Adrenal gland (tissue), 12 donors: ENCODE measurements around the gene SEC16B. TPM values are rescaled to one million over a fixed set of nuclear protein-coding genes. Genes with fewer than 3 reads are reported as not detected.

ENCODE experiments used
- DNase-seq, 7 donors: peaks; one replicate each; pipeline ENCODE4 v3.0.0-alpha.2; 2019 to 2020
- H3K27ac ChIP-seq, 5 donors: fragments of 200-600 bp; sonication (generic) in 4 of 5; 1 replicate in 3 of 5; 2 replicates in 2 of 5; pipeline versions ENCODE4 v1.5.1 to v1.8.0; 2016 to 2020; ENCODE audit warnings: mild to moderate bottlenecking in 1 of 5
- H3K27me3 ChIP-seq: fragments of 200-600 bp; 2 replicates; pipeline ENCODE4 v1.8.0; 2021
- H3K36me3 ChIP-seq, 2 donors: fragments of 200-600 bp; replicated peaks in 1 of 2; 1 replicate in 1 of 2; 2 replicates in 1 of 2; pipeline versions ENCODE4 v1.5.1 to v1.8.0; 2018 to 2022
- H3K4me1 ChIP-seq, 2 donors: fragments of 200-600 bp; replicated peaks in 1 of 2; 1 replicate in 1 of 2; 2 replicates in 1 of 2; pipeline versions ENCODE4 v1.5.1 to v1.8.0; 2018 to 2021
- H3K4me3 ChIP-seq, 4 donors: fragments of 200-600 bp; sonication (generic) in 3 of 4; one replicate each; pipeline ENCODE4 v1.5.1; 2016 to 2018
- H3K9me3 ChIP-seq, 3 donors: fragments of 200-600 bp; sonication (generic) in 1 of 3; replicated peaks in 1 of 3; 1 replicate in 2 of 3; 2 replicates in 1 of 3; pipeline versions ENCODE4 v1.5.1 to v1.8.0; 2016 to 2021
- POLR2A ChIP-seq, 2 donors: fragments of 450-650 bp; IDR thresholded peaks; one replicate each; pipeline ENCODE4 v1.6.1; 2017; ENCODE audit warnings: antibody characterized with exemption in 2 of 2, mild to moderate bottlenecking in 2 of 2, moderate library complexity in 1 of 2
- WGBS, 4 donors: extraction: QIAGEN DNeasy Blood & Tissue Kit in 2 of 4; methylation state at CpG; one replicate each; pipeline versions ENCODE4 v1.1.5 to v1.1.7; 2013 to 2017; 5-methylcytosine and 5-hydroxymethylcytosine counted together
- intact Hi-C, 2 donors: fragments of 100-400 bp; cut with DNase I; formaldehyde crosslinking; loops; one replicate each; pipeline versions ENCODE4 v1.14.1 to v1.15.0; 2022 to 2023
- polyA plus RNA-seq, 3 donors: library from polyadenylated mRNA; stranded (reverse); fragments of 200-250 nt in 2 of 3; fragments of 350-450 nt in 1 of 3; fragmentation: Illumina TruSeq in 1 of 3; extraction: RNeasy Lipid Tissue Mini Kit (QIAGEN cat#74804) in 1 of 3; gene quantifications; one replicate each; pipeline ENCODE4 v1.2.3, GENCODE V29; 2013 to 2014
- total RNA-seq, 9 donors: library from RNA; depleted of rRNA in 4 of 9; stranded (reverse); fragments of >200 nt in 4 of 9; fragments of 120-200 nt in 1 of 9; fragmentation: NEBNext Ultra II Directional in 1 of 9; extraction: Animal tissue kit (Norgen Biotek cat#: 25700) in 1 of 9; gene quantifications; one replicate each; pipeline versions ENCODE4 v1.1.0 to v1.2.4, GENCODE V29; 2013 to 2023
- TF ChIP-seq, protein P1 (sequence below), 6 experiments: fragments of 450-650 bp in 4 of 6; fragments of 200-600 bp in 2 of 6; sonication (generic) in 1 of 6; IDR thresholded peaks; 1 replicate in 5 of 6; 2 replicates in 1 of 6; pipeline versions ENCODE4 v1.5.1 to v1.8.0; 2016 to 2021; ENCODE audit warnings: antibody characterized with exemption in 6 of 6, mild to moderate bottlenecking in 2 of 6, moderate library complexity in 1 of 6
- donor health status: healthy with polysubstance abuse.
- donor health status: Bipolar disorder and iron deficiency.
- donor health status: DM: yes; HTN: yes; CAD: no.
- donor health status: DM: no; HTN: no; CAD: no.
- donor health status: DM: no; HTN: no; CAD: no.
- donor health status: DM: yes; HTN: yes; CAD: no.

SEC16B gene
- total and polyA plus RNA-seq, 12 donors: 0.87 to 64.5 (median 6.5) TPM

DNA sequence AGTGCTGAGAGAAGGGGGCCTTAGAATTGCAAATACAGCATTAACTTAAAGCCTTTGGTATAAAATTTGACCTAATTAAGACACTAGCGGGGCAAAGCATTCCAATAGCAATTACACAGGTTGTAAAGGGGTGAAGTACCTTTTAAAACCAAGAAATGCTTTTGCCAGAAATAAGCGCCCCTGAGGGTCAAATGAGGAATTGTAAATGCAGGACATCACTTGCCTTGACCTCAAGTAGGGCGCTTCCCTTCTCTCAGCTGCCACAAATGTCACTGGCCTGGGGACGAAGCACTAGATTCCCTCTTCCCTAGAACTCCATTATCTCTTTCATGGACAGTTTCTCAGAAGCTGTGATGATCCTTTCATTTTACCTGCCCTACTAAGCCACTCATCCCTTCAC, 48.3 kb downstream of the SEC16B start:
- Histone ChIP-seq H3K9me3 (no peaks in the 10 kb centered on the region), H3K4me1 (no peaks in the 10 kb centered on the region), H3K27me3 (no peaks in the 10 kb centered on the region), H3K27ac (no peak overlapping the region), H3K4me3 (no peak overlapping the region), H3K36me3 (no peaks in the 10 kb centered on the region)
- 77 to 89% (median 86%) methylated on average over 4 of the region's 4 CpGs for WGBS, 4 donors
- no peak for DNase-seq
- TF ChIP-seq POLR2A (IDR thresholded peaks at IDR 0.05): no peak
- TF ChIP-seq, protein P1, sequence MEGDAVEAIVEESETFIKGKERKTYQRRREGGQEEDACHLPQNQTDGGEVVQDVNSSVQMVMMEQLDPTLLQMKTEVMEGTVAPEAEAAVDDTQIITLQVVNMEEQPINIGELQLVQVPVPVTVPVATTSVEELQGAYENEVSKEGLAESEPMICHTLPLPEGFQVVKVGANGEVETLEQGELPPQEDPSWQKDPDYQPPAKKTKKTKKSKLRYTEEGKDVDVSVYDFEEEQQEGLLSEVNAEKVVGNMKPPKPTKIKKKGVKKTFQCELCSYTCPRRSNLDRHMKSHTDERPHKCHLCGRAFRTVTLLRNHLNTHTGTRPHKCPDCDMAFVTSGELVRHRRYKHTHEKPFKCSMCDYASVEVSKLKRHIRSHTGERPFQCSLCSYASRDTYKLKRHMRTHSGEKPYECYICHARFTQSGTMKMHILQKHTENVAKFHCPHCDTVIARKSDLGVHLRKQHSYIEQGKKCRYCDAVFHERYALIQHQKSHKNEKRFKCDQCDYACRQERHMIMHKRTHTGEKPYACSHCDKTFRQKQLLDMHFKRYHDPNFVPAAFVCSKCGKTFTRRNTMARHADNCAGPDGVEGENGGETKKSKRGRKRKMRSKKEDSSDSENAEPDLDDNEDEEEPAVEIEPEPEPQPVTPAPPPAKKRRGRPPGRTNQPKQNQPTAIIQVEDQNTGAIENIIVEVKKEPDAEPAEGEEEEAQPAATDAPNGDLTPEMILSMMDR (IDR thresholded peaks at IDR 0.05): no peak
- intact Hi-C loops: no loop called here

DNA sequence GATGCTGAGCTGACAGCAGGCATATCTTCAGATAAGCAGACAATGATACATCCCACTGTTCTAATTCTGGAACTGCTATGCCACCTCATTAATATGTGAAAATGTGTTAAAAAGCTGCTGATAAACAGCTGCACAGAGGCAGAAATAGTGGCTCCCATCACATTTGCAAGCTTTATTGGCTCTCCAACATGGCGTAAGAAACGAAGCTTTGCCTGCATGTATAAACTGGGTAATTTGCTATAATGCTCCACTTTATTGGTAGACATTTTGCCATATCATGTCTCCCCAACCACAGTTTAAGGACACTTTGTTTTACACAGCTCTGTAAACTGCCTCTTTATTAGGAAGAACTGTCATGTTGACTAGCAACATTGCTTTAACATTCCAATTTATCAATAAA, 49.8 kb downstream of the SEC16B start:
- no peaks in the 10 kb centered on the region for H3K4me1 ChIP-seq
- no peaks in the 10 kb centered on the region for H3K27me3 ChIP-seq
- WGBS, 4 donors: 90 to 96% (median 94%) methylated on average over 2 of the region's 2 CpGs
- H3K4me3 ChIP-seq: no peak overlapping the region
- H3K27ac ChIP-seq: no peak overlapping the region
- H3K9me3 ChIP-seq: no peaks in the 10 kb centered on the region
- intact Hi-C loops: no loop called here
- H3K36me3 ChIP-seq: no peaks in the 10 kb centered on the region
- no peak for DNase-seq
- TF ChIP-seq POLR2A (IDR thresholded peaks at IDR 0.05): no peak
- TF ChIP-seq, protein P1 (IDR thresholded peaks at IDR 0.05): no peak

DNA sequence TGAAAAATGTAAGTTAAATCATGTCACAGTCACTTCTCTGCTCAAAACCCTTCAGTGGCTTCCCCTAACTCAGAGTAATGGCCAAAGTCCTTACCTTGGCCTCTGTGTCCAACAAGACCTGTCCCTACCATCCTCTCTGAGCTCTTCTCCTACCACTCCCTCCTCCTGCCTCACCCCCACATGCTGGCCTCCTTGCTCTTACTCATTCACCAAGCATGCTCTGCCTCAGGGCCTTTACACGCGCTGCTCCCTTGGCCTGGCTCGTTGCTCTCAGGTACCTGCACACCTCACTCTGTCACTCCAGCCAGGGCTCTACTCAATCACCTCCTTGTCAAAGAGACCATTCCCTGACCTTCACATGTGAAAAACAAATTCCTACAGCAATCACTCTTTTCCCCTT, 54.2 kb downstream of the SEC16B start:
- intact Hi-C loops: no loop called here
- Histone ChIP-seq H3K9me3 (no peaks in the 10 kb centered on the region), H3K27ac (no peak overlapping the region), H3K27me3 (no peaks in the 10 kb centered on the region), H3K4me3 (no peak overlapping the region), H3K36me3 (no peaks in the 10 kb centered on the region), H3K4me1 (no peaks in the 10 kb centered on the region)
- no peak for TF ChIP-seq POLR2A (IDR thresholded peaks at IDR 0.05)
- TF ChIP-seq, protein P1 (IDR thresholded peaks at IDR 0.05): no peak
- 84 to 93% (median 89%) methylated on average over 3 of the region's 3 CpGs for WGBS, 4 donors
- no peak for DNase-seq

DNA sequence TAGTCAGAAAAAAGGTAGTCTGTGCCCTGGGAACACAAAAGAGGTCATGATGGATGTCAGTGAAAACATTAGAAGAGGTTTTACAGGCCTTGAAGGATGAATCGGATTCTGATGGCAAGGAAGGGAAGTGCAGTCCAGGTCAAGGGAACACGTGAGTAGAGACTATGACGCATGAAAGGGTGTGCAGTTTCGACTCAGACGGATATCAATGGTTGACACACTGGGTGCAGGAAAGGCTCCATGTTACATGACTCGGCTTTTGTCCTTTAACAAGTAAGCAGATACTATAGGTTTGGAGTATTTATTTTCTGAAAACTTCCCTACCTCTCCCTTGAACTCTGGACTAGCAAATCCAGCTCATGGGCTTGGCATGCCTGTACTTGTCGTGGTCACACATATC, 55.3 kb downstream of the SEC16B start:
- H3K27ac ChIP-seq: no peak overlapping the region
- no peaks in the 10 kb centered on the region for H3K36me3 ChIP-seq
- H3K9me3 ChIP-seq: no peaks in the 10 kb centered on the region
- intact Hi-C loops: no loop called here
- WGBS, 4 donors: 71 to 81% (median 78%) methylated on average over 7 of the region's 7 CpGs
- no peaks in the 10 kb centered on the region for H3K4me1 ChIP-seq
- H3K4me3 ChIP-seq: no peak overlapping the region
- TF ChIP-seq, protein P1 (IDR thresholded peaks at IDR 0.05): no peak
- TF ChIP-seq POLR2A (IDR thresholded peaks at IDR 0.05): no peak
- DNase-seq: no peak
- H3K27me3 ChIP-seq: no peaks in the 10 kb centered on the region
